Effector memory CD4-positive, alpha-beta T cell (primary cell): ENCODE results near the gene PDE3A.

Source experiments
- DNase-seq, 3 donors: peaks; one replicate each; pipeline ENCODE4 v3.0.0-alpha.2; 2020
- H3K27ac ChIP-seq: 2 replicates; pipeline ENCODE4 v1.7.0; 2013; ENCODE audit warnings: mild to moderate bottlenecking, low read length, moderate library complexity; ENCODE audit not compliant: insufficient read depth, poor library complexity, severe bottlenecking
- H3K27me3 ChIP-seq: replicated peaks from 2 replicates; pipeline ENCODE4 v1.7.0; 2013; ENCODE audit warnings: mild to moderate bottlenecking, low read length; ENCODE audit not compliant: insufficient read depth, control insufficient read depth, poor library complexity, severe bottlenecking
- H3K36me3 ChIP-seq: 2 replicates; pipeline ENCODE4 v1.7.0; 2013; ENCODE audit warnings: mild to moderate bottlenecking, low read length, moderate library complexity; ENCODE audit not compliant: control insufficient read depth, insufficient read depth
- H3K4me1 ChIP-seq: 2 replicates; pipeline ENCODE4 v1.7.0; 2013; ENCODE audit warnings: low read length, mild to moderate bottlenecking; ENCODE audit not compliant: control insufficient read depth, insufficient read depth, poor library complexity, severe bottlenecking
- H3K4me3 ChIP-seq: 2 replicates; pipeline ENCODE4 v1.7.0; 2013; ENCODE audit warnings: low read length, low read depth, mild to moderate bottlenecking; ENCODE audit not compliant: insufficient read depth, poor library complexity, severe bottlenecking
- H3K9me3 ChIP-seq: 2 replicates; pipeline ENCODE4 v1.7.0; 2013; ENCODE audit warnings: mild to moderate bottlenecking, low read length, moderate library complexity; ENCODE audit not compliant: control insufficient read depth

Gene PDE3A

GRCh38 chr12:20450591-20451180, 82.3 kb downstream of the PDE3A start:
- Histone ChIP-seq H3K27ac (no peak overlapping the region), H3K4me1 (no peaks in the 10 kb centered on the region), H3K4me3 (no peak overlapping the region), H3K36me3 (no peaks in the 10 kb centered on the region), H3K27me3 (no peaks in the 10 kb centered on the region), H3K9me3 (no peaks in the 10 kb centered on the region)
- DNase-seq, result no peak

- H3K4me1 ChIP-seq, result no peaks in the 10 kb centered on the region
- no peak overlapping the region for H3K27ac ChIP-seq
- H3K9me3 ChIP-seq, result no peaks in the 10 kb centered on the region
- DNase-seq, result no peak
- no peaks in the 10 kb centered on the region for H3K27me3 ChIP-seq
- no peak overlapping the region for H3K4me3 ChIP-seq
- no peaks in the 10 kb centered on the region for H3K36me3 ChIP-seq
Measured at GRCh38 chr12:20451761-20452160, 83.4 kb downstream of the PDE3A start.

- Histone ChIP-seq H3K4me3 (no peak overlapping the region), H3K27me3 (no peaks in the 10 kb centered on the region), H3K27ac (no peak overlapping the region), H3K36me3 (no peaks in the 10 kb centered on the region), H3K4me1 (no peaks in the 10 kb centered on the region), H3K9me3 (no peaks in the 10 kb centered on the region)
- no peak for DNase-seq
Measured at GRCh38 chr12:20452496-20453010, 84.2 kb downstream of the PDE3A start.

- Histone ChIP-seq H3K4me1 (no peaks in the 10 kb centered on the region), H3K4me3 (no peak overlapping the region), H3K36me3 (no peaks in the 10 kb centered on the region), H3K27ac (no peak overlapping the region), H3K27me3 (no peaks in the 10 kb centered on the region), H3K9me3 (no peaks in the 10 kb centered on the region)
- DNase-seq, result no peak
Measured at GRCh38 chr12:20453756-20454310, 85.5 kb downstream of the PDE3A start.

- no peaks in the 10 kb centered on the region for H3K4me1 ChIP-seq
- H3K36me3 ChIP-seq, result no peaks in the 10 kb centered on the region
- H3K9me3 ChIP-seq, result no peaks in the 10 kb centered on the region
- H3K27ac ChIP-seq, result no peak overlapping the region
- no peaks in the 10 kb centered on the region for H3K27me3 ChIP-seq
- no peak for DNase-seq
- H3K4me3 ChIP-seq, result no peak overlapping the region
Measured at GRCh38 chr12:20455001-20455706, 86.8 kb downstream of the PDE3A start.

GRCh38 chr12:20457582-20457981, 89.2 kb downstream of the PDE3A start:
- H3K27me3 ChIP-seq, result no peaks in the 10 kb centered on the region
- H3K4me3 ChIP-seq, result no peak overlapping the region
- no peak for DNase-seq
- no peaks in the 10 kb centered on the region for H3K9me3 ChIP-seq
- no peak overlapping the region for H3K27ac ChIP-seq
- no peaks in the 10 kb centered on the region for H3K4me1 ChIP-seq
- no peaks in the 10 kb centered on the region for H3K36me3 ChIP-seq

- Histone ChIP-seq H3K36me3 (no peaks in the 10 kb centered on the region), H3K27ac (no peak overlapping the region), H3K4me3 (no peak overlapping the region), H3K27me3 (no peaks in the 10 kb centered on the region), H3K4me1 (no peaks in the 10 kb centered on the region), H3K9me3 (no peaks in the 10 kb centered on the region)
- no peak for DNase-seq
Measured at GRCh38 chr12:20458011-20458410, 89.7 kb downstream of the PDE3A start.

- Histone ChIP-seq H3K4me1 (no peaks in the 10 kb centered on the region), H3K4me3 (no peak overlapping the region), H3K9me3 (no peaks in the 10 kb centered on the region), H3K27me3 (no peaks in the 10 kb centered on the region), H3K36me3 (no peaks in the 10 kb centered on the region), H3K27ac (no peak overlapping the region)
- DNase-seq, result no peak
Measured at GRCh38 chr12:20459920-20460319, 91.6 kb downstream of the PDE3A start.

- Histone ChIP-seq H3K4me1 (no peaks in the 10 kb centered on the region), H3K36me3 (no peaks in the 10 kb centered on the region)
Measured at GRCh38 chr12:20460956-20461355, 92.6 kb downstream of the PDE3A start.

GRCh38 chr12:20463913-20464524, 95.7 kb downstream of the PDE3A start:
- Histone ChIP-seq H3K27ac (no peak overlapping the region), H3K36me3 (no peaks in the 10 kb centered on the region), H3K4me3 (no peak overlapping the region), H3K9me3 (no peaks in the 10 kb centered on the region), H3K27me3 (no peaks in the 10 kb centered on the region), H3K4me1 (no peaks in the 10 kb centered on the region)
- no peak for DNase-seq

More at GRCh38 chr12:20460956-20461355, 92.6 kb downstream of the PDE3A start:
- Histone ChIP-seq H3K9me3 (no peaks in the 10 kb centered on the region), H3K27me3 (no peaks in the 10 kb centered on the region), H3K27ac (no peak overlapping the region), H3K4me3 (no peak overlapping the region)
- no peak for DNase-seq
